ENCODE measurements around the gene ESR2. TPM values are rescaled to one million over a fixed set of nuclear protein-coding genes. Genes with fewer than 3 reads are reported as not detected.

Gene ESR2
- total and polyA plus RNA-seq, 2 donors (not counting 3 experiments of a cell fraction or from before 2014, with no cell fraction given), result 0.10 to 0.58 TPM

- ChIA-PET CTCF (interaction anchor here (0.7 to 5.4 kb wide), 19 partner anchors 8 to 518 kb away, joined by 3 to 71 read pairs (median 5); partner anchors contain the start of gene SYNE2), POLR2A (interaction anchor here (0.5 kb wide), 1 partner anchor 52 kb away, joined by 5 read pairs; no protein-coding TSS in a partner anchor)
- Histone ChIP-seq H2AFZ (ENCODE audit: low read depth, low read length) (no peak overlapping the region), H3K9ac (replicated peaks; ENCODE audit: extremely low read depth, insufficient read depth, low read length) (peak overlapping the region; percentile 4), H3K79me2 (ENCODE audit: control insufficient read depth, insufficient read depth, low read length) (no peaks in the 10 kb centered on the region), H3K27ac (ENCODE audit: insufficient read depth, low read depth, low read length) (peak overlapping the region; percentile 59), H4K20me1 (replicated peaks; ENCODE audit: control insufficient read depth, extremely low read depth, insufficient read depth, low read length) (no peaks in the 10 kb centered on the region), H3K4me1 (ENCODE audit: control insufficient read depth, extremely low read depth, insufficient read depth, low read length) (peaks cover 32% of the 10 kb centered on the region), H3K36me3 (ENCODE audit: control insufficient read depth in 2 of 2, extremely low read depth in 1 of 2, insufficient read depth in 2 of 2, low read length in 2 of 2) (no peaks in the 10 kb centered on the region), H3K9me3 (replicated peaks; ENCODE audit: control insufficient read depth, insufficient read depth, low read length) (no peaks in the 10 kb centered on the region), H3K4me3 (replicated peaks in 1 of 3; ENCODE audit: insufficient read depth in 1 of 3, low read depth in 1 of 3, low read length in 3 of 3) (no peak overlapping the region), H3K27me3 (ENCODE audit: control insufficient read depth in 2 of 2, insufficient read depth in 2 of 2, low read length in 2 of 2) (peaks cover 2 to 3% of the 10 kb centered on the region in 2 experiments), H3K4me2 (ENCODE audit: insufficient read depth, low read length) (peak overlapping the region; percentile 69), H3K9me1 (replicated peaks; ENCODE audit: control insufficient read depth, extremely low read depth, insufficient read depth, low read length) (no peaks in the 10 kb centered on the region)
- TF ChIP-seq POLR2AphosphoS5 (IDR thresholded peaks at IDR 0.05; ENCODE audit: insufficient read depth, low read depth, low read length) (peak; percentile 53), POLR2A (IDR thresholded peaks at IDR 0.05; ENCODE audit: low read depth, low read length) (peak; percentile 36), JUN (IDR thresholded peaks at IDR 0.05; ENCODE audit: borderline replicate concordance, insufficient read depth, insufficient read length, low read depth) (peak; percentile 91), FOS (IDR thresholded peaks at IDR 0.05; ENCODE audit: borderline replicate concordance, insufficient read depth, low read length) (peak; percentile 97), GATA2 (IDR thresholded peaks at IDR 0.05; ENCODE audit: insufficient read depth, insufficient read length, low read depth, low read length) (no peak)
- peak; percentile 88 for DNase-seq (ENCODE audit: low read depth, low spot score)
- peak; percentile 98 for FAIRE-seq
- no TSS peak for BruUV-seq (replicated peaks)
- dilution Hi-C loops (cut with MboI; ENCODE audit: extremely low pct_ligation_motif_present, low sequenced_read_pairs) (no loop called here), intact Hi-C loops (cut with micrococcal nuclease) (no loop called here)
Observed at GRCh38 chr14:64296561-64296960, 2.4 kb upstream of the ESR2 start.

DNA sequence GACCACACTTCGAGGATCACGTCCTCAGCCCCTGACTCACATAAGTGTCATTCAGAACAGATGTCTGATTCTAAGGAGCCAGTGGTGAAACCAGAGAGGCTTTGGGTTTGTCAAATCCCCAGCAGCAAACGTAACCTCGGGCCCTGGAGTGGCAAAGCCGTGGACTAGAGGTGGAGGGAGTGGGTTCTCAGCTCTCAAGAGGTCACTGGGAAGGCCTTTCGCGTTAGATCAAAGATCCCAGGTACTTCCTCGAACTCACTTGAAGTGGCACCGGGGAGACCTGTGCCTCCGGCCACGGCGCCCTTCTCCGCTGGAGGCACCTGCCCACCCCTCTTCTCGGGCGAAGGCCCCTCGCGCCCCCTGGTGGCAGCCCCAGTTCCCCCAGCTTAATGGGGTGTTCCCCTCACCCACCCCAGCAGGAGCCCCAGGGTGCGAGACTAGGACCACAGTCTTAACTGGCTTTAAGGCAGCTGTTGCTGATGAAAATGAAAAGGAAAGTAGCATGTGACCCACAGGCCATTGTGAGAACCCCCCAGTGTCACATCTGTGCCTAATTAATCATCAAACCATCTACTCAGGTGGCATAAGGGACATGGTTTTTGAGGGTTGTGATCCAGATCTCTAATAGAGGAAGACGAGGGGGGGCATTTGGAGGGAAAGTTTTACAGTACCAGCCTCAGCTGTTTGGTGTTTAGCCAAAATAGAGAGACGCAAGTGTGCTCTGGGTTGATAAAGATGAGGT lies 672 bp upstream of the ESR2 start:
- intact Hi-C loops (cut with micrococcal nuclease), result loop anchor here (1.0 to 2.0 kb wide), 7 partner anchors 63 to 496 kb away; partner anchors contain the start of gene SYNE2
- Histone ChIP-seq H3K9me3 (replicated peaks; ENCODE audit: control insufficient read depth, insufficient read depth, low read length) (no peaks in the 10 kb centered on the region), H3K79me2 (ENCODE audit: control insufficient read depth, insufficient read depth, low read length) (no peaks in the 10 kb centered on the region), H3K27me3 (ENCODE audit: control insufficient read depth in 2 of 2, insufficient read depth in 2 of 2, low read length in 2 of 2) (peaks cover 2 to 3% of the 10 kb centered on the region in 2 experiments), H3K9me1 (replicated peaks; ENCODE audit: control insufficient read depth, extremely low read depth, insufficient read depth, low read length) (no peaks in the 10 kb centered on the region), H3K27ac (ENCODE audit: insufficient read depth, low read depth, low read length) (no peak overlapping the region), H2AFZ (ENCODE audit: low read depth, low read length) (peak overlapping the region; percentile 77), H3K4me2 (ENCODE audit: insufficient read depth, low read length) (peak overlapping the region; percentile 84), H3K4me3 (replicated peaks in 1 of 3; ENCODE audit: insufficient read depth in 1 of 3, low read depth in 1 of 3, low read length in 3 of 3) (peak overlapping the region; percentile 5 to 50 (median 24)), H3K36me3 (ENCODE audit: control insufficient read depth in 2 of 2, extremely low read depth in 1 of 2, insufficient read depth in 2 of 2, low read length in 2 of 2) (no peaks in the 10 kb centered on the region), H4K20me1 (replicated peaks; ENCODE audit: control insufficient read depth, extremely low read depth, insufficient read depth, low read length) (no peaks in the 10 kb centered on the region), H3K4me1 (ENCODE audit: control insufficient read depth, extremely low read depth, insufficient read depth, low read length) (peaks cover 32% of the 10 kb centered on the region), H3K9ac (replicated peaks; ENCODE audit: extremely low read depth, insufficient read depth, low read length) (no peak overlapping the region)
- POLR2A ChIA-PET, result no interaction called here
- TF ChIP-seq POLR2AphosphoS5 (IDR thresholded peaks at IDR 0.05; ENCODE audit: insufficient read depth, low read depth, low read length), result no peak
- TF ChIP-seq, protein P1, sequence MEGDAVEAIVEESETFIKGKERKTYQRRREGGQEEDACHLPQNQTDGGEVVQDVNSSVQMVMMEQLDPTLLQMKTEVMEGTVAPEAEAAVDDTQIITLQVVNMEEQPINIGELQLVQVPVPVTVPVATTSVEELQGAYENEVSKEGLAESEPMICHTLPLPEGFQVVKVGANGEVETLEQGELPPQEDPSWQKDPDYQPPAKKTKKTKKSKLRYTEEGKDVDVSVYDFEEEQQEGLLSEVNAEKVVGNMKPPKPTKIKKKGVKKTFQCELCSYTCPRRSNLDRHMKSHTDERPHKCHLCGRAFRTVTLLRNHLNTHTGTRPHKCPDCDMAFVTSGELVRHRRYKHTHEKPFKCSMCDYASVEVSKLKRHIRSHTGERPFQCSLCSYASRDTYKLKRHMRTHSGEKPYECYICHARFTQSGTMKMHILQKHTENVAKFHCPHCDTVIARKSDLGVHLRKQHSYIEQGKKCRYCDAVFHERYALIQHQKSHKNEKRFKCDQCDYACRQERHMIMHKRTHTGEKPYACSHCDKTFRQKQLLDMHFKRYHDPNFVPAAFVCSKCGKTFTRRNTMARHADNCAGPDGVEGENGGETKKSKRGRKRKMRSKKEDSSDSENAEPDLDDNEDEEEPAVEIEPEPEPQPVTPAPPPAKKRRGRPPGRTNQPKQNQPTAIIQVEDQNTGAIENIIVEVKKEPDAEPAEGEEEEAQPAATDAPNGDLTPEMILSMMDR (IDR thresholded peaks at IDR 0.05; ENCODE audit: extremely low read depth in 1 of 2, insufficient read depth in 1 of 2, low read depth in 1 of 2, low read length in 2 of 2), result peak; percentile 88 to 95
- DNase-seq (ENCODE audit: low read depth, low spot score) (peak; percentile 65), FAIRE-seq (no peak)
- dilution Hi-C loops (cut with MboI; ENCODE audit: extremely low pct_ligation_motif_present, low sequenced_read_pairs), result no loop called here
- CTCF ChIA-PET, result interaction anchor here (0.6 to 5.4 kb wide), 38 partner anchors 9 to 906 kb away, joined by 3 to 71 read pairs (median 4); no protein-coding TSS in a partner anchor
- BruUV-seq (replicated peaks), result no TSS peak
